ENCODE data around the gene FHOD3.

DNA sequence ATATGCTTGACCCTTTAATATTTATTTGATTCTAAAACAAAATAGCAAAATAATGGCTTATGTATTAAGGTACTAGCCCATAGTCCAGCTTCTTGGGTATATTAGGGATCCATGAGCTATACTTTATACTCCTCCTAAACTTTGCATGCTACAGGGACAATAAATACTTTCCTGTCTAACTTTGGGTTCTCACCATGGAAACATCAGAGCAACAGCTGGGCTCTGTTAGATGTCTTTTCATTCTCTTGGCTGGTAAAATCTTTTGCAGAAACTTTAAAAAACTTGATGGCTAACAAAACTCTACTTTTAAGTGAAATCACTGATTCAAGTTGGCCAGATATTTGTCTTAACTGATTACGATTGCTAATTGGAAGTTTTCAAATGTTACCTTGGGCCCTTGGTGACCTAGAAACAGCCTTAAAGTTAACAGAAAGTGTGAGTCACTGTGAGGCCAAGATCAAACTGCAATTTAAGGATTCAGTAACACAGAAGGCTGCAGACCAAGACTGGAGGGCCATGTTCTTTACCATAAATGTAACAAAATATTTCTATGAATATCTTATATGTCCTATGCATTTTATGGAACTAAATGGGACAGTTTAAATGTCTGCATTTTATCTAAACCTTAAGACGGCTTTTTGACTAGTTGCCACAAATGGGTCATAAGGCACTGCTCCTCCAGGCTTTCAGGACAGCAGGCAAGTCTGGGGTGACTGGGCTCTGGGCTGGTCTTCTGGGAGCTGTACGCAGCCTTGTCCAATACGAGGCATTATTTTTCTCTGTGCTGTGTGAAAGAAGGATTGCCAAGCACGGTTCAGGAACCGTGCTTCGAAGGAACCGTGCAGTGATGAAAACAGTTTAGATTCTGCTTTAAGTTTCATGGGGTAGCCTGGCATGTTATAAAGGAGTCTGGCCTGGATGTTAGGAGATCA, 342.8 kb downstream of the FHOD3 start:
- TF ChIP-seq CTCF (conservative IDR thresholded peaks at IDR 0.05; ENCODE audit: low read depth, low read length) (no peak), EZH2 (IDR thresholded peaks at IDR 0.05; ENCODE audit: low read length, unreplicated experiment) (no peak)
